ENCODE data around the gene AKAP9. TPM values are rescaled to one million over a fixed set of nuclear protein-coding genes. Genes with fewer than 3 reads are reported as not detected.
"Not testable (repeated sequence)": the region's sequence is repeated elsewhere in the genome, so short reads cannot be mapped to it uniquely, and the experiment has no call there.

AKAP9 gene
- total and polyA plus RNA-seq, 4 donors: 13.8 to 81.2 (median 38.6) TPM

- Histone ChIP-seq H3K4me1 (ENCODE audit: control insufficient read depth in 1 of 2, insufficient read depth in 2 of 2, low read length in 2 of 2) (no peaks in the 10 kb centered on the region), H3K36me3 (ENCODE audit: control insufficient read depth in 1 of 2, insufficient read depth in 2 of 2, low read length in 1 of 2) (no peaks in the 10 kb centered on the region), H3K27ac (ENCODE audit: low read depth in 1 of 2, low read length in 2 of 2) (no peak overlapping the region), H3K27me3 (ENCODE audit: control insufficient read depth in 1 of 2, insufficient read depth in 2 of 2, low read length in 1 of 2) (no peaks in the 10 kb centered on the region), H3K4me3 (ENCODE audit: low read length in 2 of 2) (no peak overlapping the region), H3K9me3 (ENCODE audit: control insufficient read depth, low read length) (no peaks in the 10 kb centered on the region)
- no peak for DNase-seq
- no peak for ATAC-seq (ENCODE audit: low FRiP score)
- intact Hi-C loops (cut with DNase I): no loop called here
Observed at GRCh38 chr7:91974066-91974465, 33.4 kb downstream of the AKAP9 start.

DNA sequence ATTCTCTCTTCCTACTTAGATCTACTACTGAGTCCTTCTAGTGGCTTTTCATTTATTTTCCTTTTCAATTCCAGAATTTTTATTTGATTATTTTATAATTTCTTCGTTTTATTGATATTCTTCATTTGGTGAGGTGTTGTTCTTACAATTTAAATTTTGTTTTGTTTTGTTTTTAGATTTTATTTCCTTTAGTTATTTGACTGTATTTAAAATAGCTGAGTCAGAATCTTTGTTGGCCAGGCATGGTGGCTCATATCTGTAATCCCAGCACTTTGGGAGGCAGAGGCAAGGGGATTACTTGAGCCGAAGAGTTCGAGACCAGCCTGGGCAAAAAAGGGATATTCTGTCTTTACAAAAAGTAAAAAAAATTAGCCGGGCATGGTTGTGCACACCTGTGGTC lies 36.1 kb downstream of the AKAP9 start:
- ATAC-seq (ENCODE audit: low FRiP score): no peak
- Histone ChIP-seq H3K4me1 (ENCODE audit: control insufficient read depth in 1 of 2, insufficient read depth in 2 of 2, low read length in 2 of 2) (no peaks in the 10 kb centered on the region), H3K4me3 (ENCODE audit: low read length in 2 of 2) (no peak overlapping the region), H3K36me3 (ENCODE audit: control insufficient read depth in 1 of 2, insufficient read depth in 2 of 2, low read length in 1 of 2) (no peaks in the 10 kb centered on the region), H3K27ac (ENCODE audit: low read depth in 1 of 2, low read length in 2 of 2) (no peak overlapping the region), H3K9me3 (ENCODE audit: control insufficient read depth, low read length) (no peaks in the 10 kb centered on the region), H3K27me3 (ENCODE audit: control insufficient read depth in 1 of 2, insufficient read depth in 2 of 2, low read length in 1 of 2) (no peaks in the 10 kb centered on the region)
- WGBS, 2 donors: 98 to 99% methylated on average over 4 of the region's 4 CpGs
- intact Hi-C loops (cut with DNase I): no loop called here
- DNase-seq: no peak

- H3K36me3 ChIP-seq (ENCODE audit: control insufficient read depth in 1 of 2, insufficient read depth in 2 of 2, low read length in 1 of 2): no peaks in the 10 kb centered on the region
- DNase-seq (no peak), ATAC-seq (ENCODE audit: low FRiP score) (no peak)
- H3K27me3 ChIP-seq (ENCODE audit: control insufficient read depth in 1 of 2, insufficient read depth in 2 of 2, low read length in 1 of 2): no peaks in the 10 kb centered on the region
- H3K4me1 ChIP-seq (ENCODE audit: control insufficient read depth in 1 of 2, insufficient read depth in 2 of 2, low read length in 2 of 2): no peaks in the 10 kb centered on the region
- 89 to 93% methylated on average over 1 of the region's 1 CpG for WGBS, 2 donors
- no peak overlapping the region for H3K4me3 ChIP-seq (ENCODE audit: low read length in 2 of 2)
- intact Hi-C loops (cut with DNase I): no loop called here
- H3K27ac ChIP-seq (ENCODE audit: low read depth in 1 of 2, low read length in 2 of 2): no peak overlapping the region
- no peaks in the 10 kb centered on the region for H3K9me3 ChIP-seq (ENCODE audit: control insufficient read depth, low read length)
Observed at GRCh38 chr7:91979590-91979989, 38.9 kb downstream of the AKAP9 start.

DNA sequence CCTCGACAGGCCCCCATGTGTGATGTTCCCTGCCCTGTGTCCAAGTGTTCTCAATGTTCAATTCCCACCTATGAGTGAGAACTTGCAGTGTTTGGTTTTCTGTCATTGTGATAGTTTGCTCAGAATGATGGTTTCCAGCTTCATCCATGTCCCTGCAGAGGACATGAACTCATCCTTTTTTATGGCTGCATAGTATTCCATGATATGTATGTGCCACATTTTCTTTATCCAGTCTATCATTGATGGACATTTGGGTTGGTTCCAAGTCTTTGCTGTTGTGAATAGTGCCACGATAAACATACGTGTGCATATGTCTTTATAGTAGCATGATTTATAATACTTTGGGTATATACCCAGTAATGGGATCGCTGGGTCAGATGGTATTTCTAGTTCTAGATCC lies 41.7 kb downstream of the AKAP9 start:
- H3K4me3 ChIP-seq (ENCODE audit: low read length in 2 of 2); ATAC-seq (ENCODE audit: low FRiP score); intact Hi-C loops (cut with DNase I); DNase-seq; H3K27me3 ChIP-seq (ENCODE audit: control insufficient read depth in 1 of 2, insufficient read depth in 2 of 2, low read length in 1 of 2); H3K9me3 ChIP-seq (ENCODE audit: control insufficient read depth, low read length); H3K36me3 ChIP-seq (ENCODE audit: control insufficient read depth in 1 of 2, insufficient read depth in 2 of 2, low read length in 1 of 2); H3K27ac ChIP-seq (ENCODE audit: low read depth in 1 of 2, low read length in 2 of 2); H3K4me1 ChIP-seq (ENCODE audit: control insufficient read depth in 1 of 2, insufficient read depth in 2 of 2, low read length in 2 of 2): not testable (repeated sequence)
- WGBS, 2 donors: 95 to 97% methylated on average over 4 of the region's 4 CpGs

- H3K27me3 ChIP-seq (ENCODE audit: control insufficient read depth in 1 of 2, insufficient read depth in 2 of 2, low read length in 1 of 2): no peaks in the 10 kb centered on the region
Observed at GRCh38 chr7:91988213-91988612, 47.6 kb downstream of the AKAP9 start.

DNA sequence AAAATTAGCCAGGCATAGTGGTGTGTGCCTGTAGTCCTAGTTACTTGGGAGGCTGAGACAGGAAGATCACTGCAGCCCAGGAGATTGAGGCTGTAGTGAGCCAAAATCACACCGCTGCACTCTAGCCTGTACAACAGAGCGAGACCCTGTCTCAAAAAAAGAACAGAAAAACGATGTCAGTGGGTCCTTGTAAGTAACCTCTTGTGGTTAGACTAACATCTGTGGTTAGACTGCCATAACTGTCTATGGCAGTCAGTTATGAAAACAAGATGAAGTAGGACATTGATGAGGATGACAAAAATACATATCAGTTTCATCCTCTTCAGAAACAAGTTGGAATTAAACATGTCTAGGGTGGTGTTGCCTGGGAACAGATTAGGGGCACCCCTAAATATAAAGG lies 53.3 kb downstream of the AKAP9 start:
- DNase-seq: no peak
- Histone ChIP-seq H3K9me3 (ENCODE audit: control insufficient read depth, low read length) (no peaks in the 10 kb centered on the region), H3K27me3 (ENCODE audit: control insufficient read depth in 1 of 2, insufficient read depth in 2 of 2, low read length in 1 of 2) (no peaks in the 10 kb centered on the region), H3K36me3 (ENCODE audit: control insufficient read depth in 1 of 2, insufficient read depth in 2 of 2, low read length in 1 of 2) (peaks cover 0 to 10% of the 10 kb centered on the region in 2 donors), H3K27ac (ENCODE audit: low read depth in 1 of 2, low read length in 2 of 2) (no peak overlapping the region), H3K4me3 (ENCODE audit: low read length in 2 of 2) (no peak overlapping the region), H3K4me1 (ENCODE audit: control insufficient read depth in 1 of 2, insufficient read depth in 2 of 2, low read length in 2 of 2) (no peaks in the 10 kb centered on the region)
- no peak for ATAC-seq (ENCODE audit: low FRiP score)
- 81 to 90% methylated on average over 3 of the region's 3 CpGs for WGBS, 2 donors
- intact Hi-C loops (cut with DNase I): no loop called here

More at GRCh38 chr7:91988213-91988612, 47.6 kb downstream of the AKAP9 start:
- no peak for ATAC-seq (ENCODE audit: low FRiP score)
- Histone ChIP-seq H3K4me3 (ENCODE audit: low read length in 2 of 2) (no peak overlapping the region), H3K36me3 (ENCODE audit: control insufficient read depth in 1 of 2, insufficient read depth in 2 of 2, low read length in 1 of 2) (peaks cover 0 to 1% of the 10 kb centered on the region in 2 donors), H3K4me1 (ENCODE audit: control insufficient read depth in 1 of 2, insufficient read depth in 2 of 2, low read length in 2 of 2) (no peaks in the 10 kb centered on the region), H3K27ac (ENCODE audit: low read depth in 1 of 2, low read length in 2 of 2) (no peak overlapping the region), H3K9me3 (ENCODE audit: control insufficient read depth, low read length) (no peaks in the 10 kb centered on the region)
- DNase-seq: no peak
- intact Hi-C loops (cut with DNase I): no loop called here

DNA sequence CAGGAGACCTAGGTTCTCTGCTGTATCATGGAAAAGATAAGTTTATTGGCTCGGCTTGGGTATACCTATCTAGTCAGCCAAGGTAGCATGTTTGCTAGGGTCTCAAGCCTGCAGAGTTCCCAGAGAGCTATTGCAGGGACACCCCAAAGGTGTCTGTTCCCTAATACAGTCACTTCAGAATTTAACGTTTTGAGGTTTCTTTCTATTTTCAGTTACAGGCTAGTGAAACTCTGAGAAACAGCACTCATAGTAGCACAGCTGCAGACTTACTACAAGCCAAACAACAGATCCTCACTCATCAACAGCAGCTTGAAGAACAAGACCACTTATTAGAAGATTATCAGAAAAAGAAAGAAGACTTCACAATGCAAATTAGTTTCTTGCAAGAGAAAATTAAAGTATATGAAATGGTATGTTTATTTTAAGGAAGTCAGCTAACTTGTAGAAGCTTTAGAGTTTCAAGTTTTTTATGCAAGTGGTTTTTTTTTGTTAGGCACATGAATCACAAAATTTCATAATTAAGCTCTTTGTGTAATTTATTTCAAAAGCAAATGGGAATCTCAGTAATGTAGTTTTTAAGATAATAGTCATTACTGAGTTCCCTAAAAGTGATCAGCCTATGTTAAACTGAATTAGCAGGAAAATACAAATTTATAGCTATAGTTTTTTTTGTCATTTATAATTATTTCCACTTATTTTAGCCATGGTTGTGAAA lies 54.9 kb downstream of the AKAP9 start:
- intact Hi-C loops (cut with DNase I): no loop called here
- Histone ChIP-seq H3K4me1 (ENCODE audit: control insufficient read depth in 1 of 2, insufficient read depth in 2 of 2, low read length in 2 of 2) (no peaks in the 10 kb centered on the region), H3K27ac (ENCODE audit: low read depth in 1 of 2, low read length in 2 of 2) (no peak overlapping the region), H3K36me3 (ENCODE audit: control insufficient read depth in 1 of 2, insufficient read depth in 2 of 2, low read length in 1 of 2) (peaks cover 0 to 10% of the 10 kb centered on the region in 2 donors), H3K4me3 (ENCODE audit: low read length in 2 of 2) (no peak overlapping the region), H3K9me3 (ENCODE audit: control insufficient read depth, low read length) (no peaks in the 10 kb centered on the region), H3K27me3 (ENCODE audit: control insufficient read depth in 1 of 2, insufficient read depth in 2 of 2, low read length in 1 of 2) (no peaks in the 10 kb centered on the region)
- no peak for ATAC-seq (ENCODE audit: low FRiP score)
- DNase-seq: no peak
- 81 to 82% methylated on average over 2 of the region's 2 CpGs for WGBS, 2 donors

DNA sequence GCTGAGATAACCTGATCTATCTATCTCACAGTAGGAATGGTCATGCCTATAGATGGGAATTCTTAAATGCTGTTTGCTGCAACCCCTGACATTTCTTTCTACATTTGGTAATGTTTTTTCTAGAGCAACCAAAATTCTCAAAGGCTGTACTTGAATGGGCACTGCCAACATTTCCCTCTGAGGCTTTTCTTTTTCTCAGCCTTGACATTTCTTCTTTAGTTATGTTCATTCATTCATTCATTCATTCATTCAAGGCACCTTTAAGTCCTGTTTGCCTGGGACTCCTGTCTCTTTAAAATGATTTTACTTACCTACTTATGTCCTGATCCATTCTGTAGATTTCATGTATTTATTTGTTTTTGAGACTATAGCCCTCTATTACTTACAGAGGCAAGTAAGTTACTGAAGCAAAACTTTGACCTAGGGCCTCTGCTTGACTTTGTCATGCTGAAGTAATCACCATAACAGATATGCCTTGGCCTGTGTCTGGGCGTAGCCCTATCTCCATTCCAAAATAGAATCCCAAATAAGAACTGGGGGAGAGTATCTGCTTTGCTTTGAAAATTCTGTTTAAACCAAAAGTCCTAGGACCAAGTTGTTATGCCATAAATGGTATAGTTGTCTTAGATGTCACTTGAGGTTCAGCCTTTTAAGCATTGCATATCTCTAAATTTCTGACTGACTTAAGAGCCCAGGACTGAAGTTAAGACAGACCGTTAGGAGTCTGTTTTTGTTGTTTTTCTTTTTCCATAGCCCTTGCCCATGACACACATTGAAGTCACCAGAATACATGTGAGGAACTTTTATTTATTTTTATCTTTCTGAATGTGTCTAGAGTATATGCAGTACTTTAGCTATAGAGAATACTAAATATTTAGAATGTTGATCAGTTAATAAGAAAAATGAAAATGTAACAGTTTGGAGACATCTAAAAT lies 59.2 kb downstream of the AKAP9 start:
- Histone ChIP-seq H3K27me3 (ENCODE audit: control insufficient read depth in 1 of 2, insufficient read depth in 2 of 2, low read length in 1 of 2) (no peaks in the 10 kb centered on the region), H3K4me3 (ENCODE audit: low read length in 2 of 2) (no peak overlapping the region), H3K27ac (ENCODE audit: low read depth in 1 of 2, low read length in 2 of 2) (no peak overlapping the region), H3K36me3 (ENCODE audit: control insufficient read depth in 1 of 2, insufficient read depth in 2 of 2, low read length in 1 of 2) (peaks cover 0 to 3% of the 10 kb centered on the region in 2 donors), H3K9me3 (ENCODE audit: control insufficient read depth, low read length) (no peaks in the 10 kb centered on the region), H3K4me1 (ENCODE audit: control insufficient read depth in 1 of 2, insufficient read depth in 2 of 2, low read length in 2 of 2) (no peaks in the 10 kb centered on the region)
- DNase-seq: no peak
- 77 to 86% methylated on average over 2 of the region's 2 CpGs for WGBS, 2 donors
- intact Hi-C loops (cut with DNase I): no loop called here
- ATAC-seq (ENCODE audit: low FRiP score): no peak

DNA sequence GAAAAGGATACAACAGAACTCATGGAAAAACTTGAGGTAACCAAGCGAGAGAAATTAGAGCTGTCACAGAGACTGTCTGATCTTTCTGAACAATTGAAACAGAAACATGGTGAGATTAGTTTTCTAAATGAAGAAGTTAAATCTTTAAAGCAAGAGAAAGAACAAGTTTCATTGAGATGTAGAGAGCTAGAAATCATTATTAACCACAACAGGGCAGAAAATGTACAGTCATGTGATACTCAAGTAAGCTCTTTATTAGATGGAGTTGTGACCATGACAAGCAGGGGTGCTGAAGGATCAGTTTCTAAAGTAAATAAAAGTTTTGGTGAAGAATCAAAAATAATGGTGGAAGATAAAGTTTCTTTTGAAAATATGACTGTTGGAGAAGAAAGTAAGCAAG lies 62.1 kb downstream of the AKAP9 start:
- H3K4me1 ChIP-seq (ENCODE audit: control insufficient read depth in 1 of 2, insufficient read depth in 2 of 2, low read length in 2 of 2): no peaks in the 10 kb centered on the region
- no peaks in the 10 kb centered on the region for H3K9me3 ChIP-seq (ENCODE audit: control insufficient read depth, low read length)
- H3K27ac ChIP-seq (ENCODE audit: low read depth in 1 of 2, low read length in 2 of 2): no peak overlapping the region
- intact Hi-C loops (cut with DNase I): no loop called here
- 99 to 100% methylated on average over 1 of the region's 1 CpG for WGBS, 2 donors
- peaks cover 0 to 3% of the 10 kb centered on the region in 2 donors for H3K36me3 ChIP-seq (ENCODE audit: control insufficient read depth in 1 of 2, insufficient read depth in 2 of 2, low read length in 1 of 2)
- H3K4me3 ChIP-seq (ENCODE audit: low read length in 2 of 2): no peak overlapping the region
- DNase-seq (no peak), ATAC-seq (ENCODE audit: low FRiP score) (no peak)
- no peaks in the 10 kb centered on the region for H3K27me3 ChIP-seq (ENCODE audit: control insufficient read depth in 1 of 2, insufficient read depth in 2 of 2, low read length in 1 of 2)
